Measurements from ENCODE around the gene CENPQ. TPM values are rescaled to one million over a fixed set of nuclear protein-coding genes. Genes with fewer than 3 reads are reported as not detected.

Gene CENPQ
- total and polyA plus RNA-seq, 2 of the 13 experiments (the other 11 are each of a cell fraction or from before 2014, with no cell fraction given): 9.1 to 20.1 TPM

DNA sequence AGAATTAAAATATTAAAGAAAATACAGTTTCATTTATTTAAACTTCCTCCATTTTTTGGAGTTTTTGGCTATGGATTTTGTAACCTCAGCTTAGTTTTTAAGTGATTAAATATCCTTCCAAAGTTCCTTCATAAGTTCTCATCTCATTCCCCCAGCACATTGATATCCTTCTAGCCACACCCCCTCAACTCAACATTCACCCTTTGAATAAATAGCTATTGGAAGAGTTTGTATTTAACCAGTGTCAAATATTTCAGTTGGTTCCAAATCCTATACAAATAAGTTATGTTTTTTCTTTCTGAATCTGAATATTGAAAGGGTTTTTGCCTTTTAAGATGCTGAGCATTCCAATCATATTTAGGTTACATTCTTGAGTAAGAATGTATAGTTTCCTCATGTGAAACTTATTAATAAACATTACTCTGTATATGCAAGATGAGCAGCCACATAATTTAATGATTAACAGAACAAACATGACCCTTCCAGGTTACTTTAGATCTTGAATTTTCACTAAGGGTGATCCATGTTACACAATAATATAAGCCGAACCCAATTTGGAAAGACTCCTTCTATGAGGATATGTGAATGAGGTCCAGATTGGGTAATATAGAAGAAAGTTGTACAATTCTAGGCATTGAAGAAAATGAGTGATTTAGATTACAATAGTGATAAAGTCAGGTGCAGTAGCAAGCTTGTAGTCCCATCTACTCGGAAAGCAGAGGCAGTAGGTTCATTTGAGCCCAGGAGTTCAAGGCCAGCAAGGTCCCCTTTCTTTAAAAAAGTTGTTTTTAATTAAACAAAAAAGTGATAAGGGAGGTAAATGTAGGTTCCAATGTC lies 50.2 kb downstream of the CENPQ start (continued):
- TF ChIP-seq, protein P1, sequence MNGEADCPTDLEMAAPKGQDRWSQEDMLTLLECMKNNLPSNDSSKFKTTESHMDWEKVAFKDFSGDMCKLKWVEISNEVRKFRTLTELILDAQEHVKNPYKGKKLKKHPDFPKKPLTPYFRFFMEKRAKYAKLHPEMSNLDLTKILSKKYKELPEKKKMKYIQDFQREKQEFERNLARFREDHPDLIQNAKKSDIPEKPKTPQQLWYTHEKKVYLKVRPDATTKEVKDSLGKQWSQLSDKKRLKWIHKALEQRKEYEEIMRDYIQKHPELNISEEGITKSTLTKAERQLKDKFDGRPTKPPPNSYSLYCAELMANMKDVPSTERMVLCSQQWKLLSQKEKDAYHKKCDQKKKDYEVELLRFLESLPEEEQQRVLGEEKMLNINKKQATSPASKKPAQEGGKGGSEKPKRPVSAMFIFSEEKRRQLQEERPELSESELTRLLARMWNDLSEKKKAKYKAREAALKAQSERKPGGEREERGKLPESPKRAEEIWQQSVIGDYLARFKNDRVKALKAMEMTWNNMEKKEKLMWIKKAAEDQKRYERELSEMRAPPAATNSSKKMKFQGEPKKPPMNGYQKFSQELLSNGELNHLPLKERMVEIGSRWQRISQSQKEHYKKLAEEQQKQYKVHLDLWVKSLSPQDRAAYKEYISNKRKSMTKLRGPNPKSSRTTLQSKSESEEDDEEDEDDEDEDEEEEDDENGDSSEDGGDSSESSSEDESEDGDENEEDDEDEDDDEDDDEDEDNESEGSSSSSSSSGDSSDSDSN (CRISPR knock-in tag; IDR thresholded peaks at IDR 0.05): no peak
- TF ChIP-seq, protein P2, sequence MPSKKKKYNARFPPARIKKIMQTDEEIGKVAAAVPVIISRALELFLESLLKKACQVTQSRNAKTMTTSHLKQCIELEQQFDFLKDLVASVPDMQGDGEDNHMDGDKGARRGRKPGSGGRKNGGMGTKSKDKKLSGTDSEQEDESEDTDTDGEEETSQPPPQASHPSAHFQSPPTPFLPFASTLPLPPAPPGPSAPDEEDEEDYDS (CRISPR knock-in tag; IDR thresholded peaks at IDR 0.05): no peak
- TF ChIP-seq ZNF746 (CRISPR knock-in tag; IDR thresholded peaks at IDR 0.05) (no peak), ZNF33A (CRISPR knock-in tag; IDR thresholded peaks at IDR 0.05; ENCODE audit: borderline replicate concordance) (no peak), ZNF484 (CRISPR knock-in tag; IDR thresholded peaks at IDR 0.05; ENCODE audit: borderline replicate concordance, low read depth) (no peak), MTA1 (CRISPR knock-in tag; IDR thresholded peaks at IDR 0.05; ENCODE audit: borderline replicate concordance) (no peak), ATF1 (CRISPR knock-in tag; IDR thresholded peaks at IDR 0.05) (0 out of 2 replicates have a peak, but pooled peaks have one; percentile 35), GPN1 (CRISPR knock-in tag; IDR thresholded peaks at IDR 0.05; ENCODE audit: borderline replicate concordance) (no peak), ZNF33B (CRISPR knock-in tag; IDR thresholded peaks at IDR 0.05) (no peak), NFKB2 (CRISPR knock-in tag; IDR thresholded peaks at IDR 0.05; ENCODE audit: borderline replicate concordance) (no peak), CCAR2 (optimal IDR thresholded peaks at IDR 0.05; ENCODE audit: low read depth, low read length) (no peak), MATR3 (CRISPR knock-in tag; IDR thresholded peaks at IDR 0.05) (no peak)
- TF ChIP-seq, protein P3, sequence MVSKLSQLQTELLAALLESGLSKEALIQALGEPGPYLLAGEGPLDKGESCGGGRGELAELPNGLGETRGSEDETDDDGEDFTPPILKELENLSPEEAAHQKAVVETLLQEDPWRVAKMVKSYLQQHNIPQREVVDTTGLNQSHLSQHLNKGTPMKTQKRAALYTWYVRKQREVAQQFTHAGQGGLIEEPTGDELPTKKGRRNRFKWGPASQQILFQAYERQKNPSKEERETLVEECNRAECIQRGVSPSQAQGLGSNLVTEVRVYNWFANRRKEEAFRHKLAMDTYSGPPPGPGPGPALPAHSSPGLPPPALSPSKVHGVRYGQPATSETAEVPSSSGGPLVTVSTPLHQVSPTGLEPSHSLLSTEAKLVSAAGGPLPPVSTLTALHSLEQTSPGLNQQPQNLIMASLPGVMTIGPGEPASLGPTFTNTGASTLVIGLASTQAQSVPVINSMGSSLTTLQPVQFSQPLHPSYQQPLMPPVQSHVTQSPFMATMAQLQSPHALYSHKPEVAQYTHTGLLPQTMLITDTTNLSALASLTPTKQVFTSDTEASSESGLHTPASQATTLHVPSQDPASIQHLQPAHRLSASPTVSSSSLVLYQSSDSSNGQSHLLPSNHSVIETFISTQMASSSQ (IDR thresholded peaks at IDR 0.05; ENCODE audit: low read depth): peak; percentile 76
- TF ChIP-seq, protein P3 (CRISPR knock-in tag; IDR thresholded peaks at IDR 0.05; ENCODE audit: borderline replicate concordance): no peak; the same call in 1 of the 2 replicates
- TF ChIP-seq, protein P4, sequence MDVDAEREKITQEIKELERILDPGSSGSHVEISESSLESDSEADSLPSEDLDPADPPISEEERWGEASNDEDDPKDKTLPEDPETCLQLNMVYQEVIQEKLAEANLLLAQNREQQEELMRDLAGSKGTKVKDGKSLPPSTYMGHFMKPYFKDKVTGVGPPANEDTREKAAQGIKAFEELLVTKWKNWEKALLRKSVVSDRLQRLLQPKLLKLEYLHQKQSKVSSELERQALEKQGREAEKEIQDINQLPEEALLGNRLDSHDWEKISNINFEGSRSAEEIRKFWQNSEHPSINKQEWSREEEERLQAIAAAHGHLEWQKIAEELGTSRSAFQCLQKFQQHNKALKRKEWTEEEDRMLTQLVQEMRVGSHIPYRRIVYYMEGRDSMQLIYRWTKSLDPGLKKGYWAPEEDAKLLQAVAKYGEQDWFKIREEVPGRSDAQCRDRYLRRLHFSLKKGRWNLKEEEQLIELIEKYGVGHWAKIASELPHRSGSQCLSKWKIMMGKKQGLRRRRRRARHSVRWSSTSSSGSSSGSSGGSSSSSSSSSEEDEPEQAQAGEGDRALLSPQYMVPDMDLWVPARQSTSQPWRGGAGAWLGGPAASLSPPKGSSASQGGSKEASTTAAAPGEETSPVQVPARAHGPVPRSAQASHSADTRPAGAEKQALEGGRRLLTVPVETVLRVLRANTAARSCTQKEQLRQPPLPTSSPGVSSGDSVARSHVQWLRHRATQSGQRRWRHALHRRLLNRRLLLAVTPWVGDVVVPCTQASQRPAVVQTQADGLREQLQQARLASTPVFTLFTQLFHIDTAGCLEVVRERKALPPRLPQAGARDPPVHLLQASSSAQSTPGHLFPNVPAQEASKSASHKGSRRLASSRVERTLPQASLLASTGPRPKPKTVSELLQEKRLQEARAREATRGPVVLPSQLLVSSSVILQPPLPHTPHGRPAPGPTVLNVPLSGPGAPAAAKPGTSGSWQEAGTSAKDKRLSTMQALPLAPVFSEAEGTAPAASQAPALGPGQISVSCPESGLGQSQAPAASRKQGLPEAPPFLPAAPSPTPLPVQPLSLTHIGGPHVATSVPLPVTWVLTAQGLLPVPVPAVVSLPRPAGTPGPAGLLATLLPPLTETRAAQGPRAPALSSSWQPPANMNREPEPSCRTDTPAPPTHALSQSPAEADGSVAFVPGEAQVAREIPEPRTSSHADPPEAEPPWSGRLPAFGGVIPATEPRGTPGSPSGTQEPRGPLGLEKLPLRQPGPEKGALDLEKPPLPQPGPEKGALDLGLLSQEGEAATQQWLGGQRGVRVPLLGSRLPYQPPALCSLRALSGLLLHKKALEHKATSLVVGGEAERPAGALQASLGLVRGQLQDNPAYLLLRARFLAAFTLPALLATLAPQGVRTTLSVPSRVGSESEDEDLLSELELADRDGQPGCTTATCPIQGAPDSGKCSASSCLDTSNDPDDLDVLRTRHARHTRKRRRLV (CRISPR knock-in tag; IDR thresholded peaks at IDR 0.05): no peak
- TF ChIP-seq, protein P5, sequence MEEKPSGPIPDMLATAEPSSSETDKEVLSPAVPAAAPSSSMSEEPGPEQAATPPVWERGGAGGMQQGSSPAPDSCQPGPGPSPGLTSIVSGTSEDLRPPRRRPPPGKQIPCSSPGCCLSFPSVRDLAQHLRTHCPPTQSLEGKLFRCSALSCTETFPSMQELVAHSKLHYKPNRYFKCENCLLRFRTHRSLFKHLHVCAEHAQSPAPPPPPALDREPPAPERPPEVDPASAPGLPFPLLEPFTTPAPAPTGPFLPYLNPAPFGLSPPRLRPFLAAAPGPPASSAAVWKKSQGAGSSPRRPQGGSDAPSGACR (CRISPR knock-in tag; IDR thresholded peaks at IDR 0.05): no peak
